B cell (primary cell): ENCODE measurements around the gene USP34. TPM values are rescaled to one million over a fixed set of nuclear protein-coding genes. Genes with fewer than 3 reads are reported as not detected.
A peak's percentile ranks its signal among the peaks of the same experiment; 100 is the strongest.

ENCODE experiments used
- ATAC-seq: fragments of 200-7000 bp; cut with Tn5 transposase; one replicate; pipeline ENCODE4 v1.10.0; 2021; ENCODE audit warnings: low read depth, mild to moderate bottlenecking, moderate number of reproducible peaks, moderate library complexity
- CTCF ChIA-PET: fragments of 350-600 bp; sonication (Branson Sonifier 250); formaldehyde crosslinking; loops from one replicate; lab custom pipeline; 2021; ENCODE audit warnings: antibody characterized with exemption, inconsistent platforms; lab: Charles Lee
- POLR2A ChIA-PET: fragments of 350-600 bp; sonication (Branson Sonifier 250); formaldehyde crosslinking; loops from one replicate; lab custom pipeline; 2021; ENCODE audit warnings: antibody characterized with exemption; lab: Charles Lee
- DNase-seq: peaks from one replicate; pipeline ENCODE4 v3.0.0; 2013
- H2AFZ ChIP-seq: 2 replicates; pipeline ENCODE4 v1.6.1; 2012; ENCODE audit warnings: mild to moderate bottlenecking, low read depth, low read length; ENCODE audit not compliant: insufficient read depth, poor library complexity, severe bottlenecking
- H3K27ac ChIP-seq, 2 donors: 1 replicate in 1 of 2; 2 replicates in 1 of 2; pipeline ENCODE4 v1.5.1; 2012 to 2013; ENCODE audit warnings: low read length in 2 of 2, mild to moderate bottlenecking in 2 of 2, moderate library complexity in 1 of 2
- H3K27me3 ChIP-seq, 4 experiments: fragments of 200-600 bp in 1 of 4; sonication (generic) in 1 of 4; replicated peaks in 1 of 4; 1 replicate in 2 of 4; 2 replicates in 2 of 4; pipeline versions ENCODE4 v1.6.1 to v1.7.0; 2013 to 2016; ENCODE audit warnings: low read length in 3 of 4, mild to moderate bottlenecking in 2 of 4, mixed read lengths in 1 of 4, moderate library complexity in 1 of 4; ENCODE audit not compliant: insufficient read depth in 4 of 4, control insufficient read depth in 3 of 4; ENCODE audit errors: control extremely low read depth in 1 of 4
- H3K36me3 ChIP-seq, 2 experiments: replicated peaks in 1 of 2; 1 replicate in 1 of 2; 2 replicates in 1 of 2; pipeline versions ENCODE4 v1.6.1 to v1.7.1; 2013; ENCODE audit warnings: low read length in 1 of 2; ENCODE audit not compliant: insufficient read depth in 2 of 2, control insufficient read depth in 1 of 2; ENCODE audit errors: control extremely low read depth in 1 of 2, extremely low read depth in 1 of 2
- H3K4me1 ChIP-seq, 2 donors: fragments of 200-600 bp in 1 of 2; sonication (generic) in 1 of 2; 1 replicate in 1 of 2; 2 replicates in 1 of 2; pipeline versions ENCODE4 v1.5.1 to v1.6.1; 2013 to 2017; ENCODE audit warnings: low read length in 2 of 2; ENCODE audit not compliant: control insufficient read depth in 2 of 2, insufficient read depth in 2 of 2
- H3K4me2 ChIP-seq: replicated peaks from 2 replicates; pipeline ENCODE3; 2012; ENCODE audit warnings: mild to moderate bottlenecking, low read depth, low read length; ENCODE audit not compliant: poor library complexity, severe bottlenecking
- H3K4me3 ChIP-seq, 5 experiments: fragments of 200-600 bp in 1 of 5; sonication (generic) in 1 of 5; 1 replicate in 3 of 5; 2 replicates in 2 of 5; pipeline versions ENCODE4 v1.5.1 to v1.7.0; 2011 to 2016; ENCODE audit warnings: low read length in 4 of 5, mild to moderate bottlenecking in 4 of 5, low read depth in 2 of 5, control low read depth in 1 of 5, moderate library complexity in 1 of 5; ENCODE audit not compliant: insufficient read depth in 1 of 5; ENCODE audit errors: control extremely low read depth in 1 of 5, extremely low read depth in 1 of 5
- H3K79me2 ChIP-seq: fragments of 200-600 bp; sonication (generic); one replicate; pipeline ENCODE4 v1.6.0; 2016; ENCODE audit warnings: low read length; ENCODE audit not compliant: control insufficient read depth, insufficient read depth
- H3K9ac ChIP-seq: fragments of 200-600 bp; sonication (generic); 2 replicates; pipeline ENCODE4 v1.6.1; 2017; ENCODE audit warnings: mild to moderate bottlenecking, low read length, moderate library complexity
- H3K9me3 ChIP-seq, 3 donors: one replicate each; pipeline versions ENCODE4 v1.6.1 to v1.7.1; 2013; ENCODE audit warnings: low read length in 2 of 3; ENCODE audit not compliant: control insufficient read depth in 2 of 3, insufficient read depth in 1 of 3; ENCODE audit errors: control extremely low read depth in 1 of 3
- H4K20me1 ChIP-seq: 2 replicates; pipeline ENCODE4 v1.6.0; 2012; ENCODE audit warnings: mild to moderate bottlenecking, low read length; ENCODE audit not compliant: insufficient read depth, control insufficient read depth, poor library complexity, severe bottlenecking
- H3K27ac Mint-ChIP-seq: one replicate; pipeline ENCODE4 v1.8.0; 2021; ENCODE audit warnings: mixed read lengths
- H3K27me3 Mint-ChIP-seq: one replicate; pipeline ENCODE4 v1.8.0; 2021; ENCODE audit warnings: mixed read lengths
- H3K4me1 Mint-ChIP-seq: one replicate; pipeline ENCODE4 v1.8.0; 2021; ENCODE audit warnings: mixed read lengths
- H3K4me3 Mint-ChIP-seq: one replicate; pipeline ENCODE4 v1.8.0; 2021; ENCODE audit warnings: mixed read lengths
- H3K9me3 Mint-ChIP-seq: one replicate; pipeline ENCODE4 v1.8.0; 2022; ENCODE audit warnings: mixed read lengths; ENCODE audit not compliant: insufficient read depth
- EZH2 ChIP-seq: IDR thresholded peaks from 2 replicates; pipeline ENCODE4 v1.6.1; 2012; ENCODE audit warnings: borderline replicate concordance, low read depth, mild to moderate bottlenecking, moderate library complexity, low read length; ENCODE audit not compliant: insufficient read depth, poor library complexity, severe bottlenecking
- WGBS: methylation state at CpG from one replicate; pipeline ENCODE4 v1.1.5; 2013; ENCODE audit warnings: missing lambda C conversion rate; ENCODE audit not compliant: insufficient coverage; 5-methylcytosine and 5-hydroxymethylcytosine counted together
- intact Hi-C: fragments of 100-400 bp; cut with micrococcal nuclease; formaldehyde crosslinking; loops from one replicate; pipeline ENCODE4 v1.10.0; 2022
- polyA plus RNA-seq: library from polyadenylated mRNA; depleted of rRNA; stranded (reverse); fragments of >200 nt; gene quantifications from 2 replicates; pipeline ENCODE4 v1.2.3, GENCODE V29; 2012
- total RNA-seq, 2 donors: library from RNA; stranded (reverse); fragments of 120-200 nt in 1 of 2; gene quantifications; 1 replicate in 1 of 2; 2 replicates in 1 of 2; pipeline versions ENCODE4 v1.2.3 to v1.2.4, GENCODE V29; 2013 to 2022
- TF ChIP-seq, protein P1 (sequence below): fragments of 200-600 bp; IDR thresholded peaks from one replicate; pipeline ENCODE4 v1.8.0; 2022; ENCODE audit warnings: antibody characterized with exemption, mild to moderate bottlenecking

USP34 gene
- total and polyA plus RNA-seq, 2 donors (not counting 1 experiment from before 2014, with no cell fraction given): 70.3 to 311 TPM

DNA sequence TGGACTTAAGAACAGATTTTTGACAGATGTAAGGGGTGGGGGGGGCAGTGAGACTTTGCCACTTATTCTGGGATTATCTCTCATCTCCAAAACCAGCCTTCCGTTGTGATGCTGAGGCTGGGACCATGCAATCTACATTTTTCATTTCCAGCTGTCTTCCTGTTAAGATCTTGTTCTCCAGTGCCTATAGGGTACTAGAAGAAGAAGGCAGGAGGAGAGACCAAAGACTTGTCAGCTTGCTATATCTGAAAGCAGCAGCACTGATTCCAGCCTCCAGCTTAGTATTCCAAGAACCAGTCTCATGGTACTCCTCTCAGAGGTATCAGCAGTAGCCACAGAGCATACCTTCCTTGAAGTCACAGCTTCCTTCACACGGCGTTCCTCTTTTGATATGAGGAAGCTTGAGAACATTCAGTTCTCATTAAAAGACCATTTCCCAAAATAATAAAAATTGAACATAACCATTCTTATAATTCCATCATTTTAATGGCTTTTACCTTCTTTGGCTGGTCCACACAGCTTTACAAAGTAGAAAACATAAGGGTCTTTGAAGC lies 49.8 kb downstream of the USP34 start:
- H3K27me3 Mint-ChIP-seq: no peaks in the 10 kb centered on the region
- Histone ChIP-seq H3K9me3 (no peaks in the 10 kb centered on the region), H3K36me3 (peaks cover 1 to 4% of the 10 kb centered on the region in 2 experiments), H3K4me2 (peak overlapping the region; percentile 39), H2AFZ (no peak overlapping the region), H3K27me3 (no peaks in the 10 kb centered on the region), H3K4me1 (peaks cover 55 to 65% of the 10 kb centered on the region in 2 donors), H3K27ac (peak overlapping the region; percentile 16 to 90), H3K4me3 (no peak overlapping the region), H3K9ac (no peak overlapping the region), H3K79me2 (peaks cover 88% of the 10 kb centered on the region), H4K20me1 (no peaks in the 10 kb centered on the region)
- DNase-seq (peak; percentile 57), ATAC-seq (no peak)
- H3K27ac Mint-ChIP-seq: peak overlapping the region; percentile 83
- H3K9me3 Mint-ChIP-seq: no peaks in the 10 kb centered on the region
- no CpG with 5 or more reads among the region's 3 CpGs for WGBS
- intact Hi-C loops: no loop called here
- peak overlapping the region; percentile 60 for H3K4me3 Mint-ChIP-seq
- no peak for TF ChIP-seq EZH2
- TF ChIP-seq, protein P1, sequence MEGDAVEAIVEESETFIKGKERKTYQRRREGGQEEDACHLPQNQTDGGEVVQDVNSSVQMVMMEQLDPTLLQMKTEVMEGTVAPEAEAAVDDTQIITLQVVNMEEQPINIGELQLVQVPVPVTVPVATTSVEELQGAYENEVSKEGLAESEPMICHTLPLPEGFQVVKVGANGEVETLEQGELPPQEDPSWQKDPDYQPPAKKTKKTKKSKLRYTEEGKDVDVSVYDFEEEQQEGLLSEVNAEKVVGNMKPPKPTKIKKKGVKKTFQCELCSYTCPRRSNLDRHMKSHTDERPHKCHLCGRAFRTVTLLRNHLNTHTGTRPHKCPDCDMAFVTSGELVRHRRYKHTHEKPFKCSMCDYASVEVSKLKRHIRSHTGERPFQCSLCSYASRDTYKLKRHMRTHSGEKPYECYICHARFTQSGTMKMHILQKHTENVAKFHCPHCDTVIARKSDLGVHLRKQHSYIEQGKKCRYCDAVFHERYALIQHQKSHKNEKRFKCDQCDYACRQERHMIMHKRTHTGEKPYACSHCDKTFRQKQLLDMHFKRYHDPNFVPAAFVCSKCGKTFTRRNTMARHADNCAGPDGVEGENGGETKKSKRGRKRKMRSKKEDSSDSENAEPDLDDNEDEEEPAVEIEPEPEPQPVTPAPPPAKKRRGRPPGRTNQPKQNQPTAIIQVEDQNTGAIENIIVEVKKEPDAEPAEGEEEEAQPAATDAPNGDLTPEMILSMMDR: no peak
- POLR2A ChIA-PET: no interaction called here
- H3K4me1 Mint-ChIP-seq: peaks cover 72% of the 10 kb centered on the region
- CTCF ChIA-PET: interaction anchor here (0.6 to 1.5 kb wide), 6 partner anchors 10 to 346 kb away, joined by 3 to 5 read pairs (median 3); no protein-coding TSS in a partner anchor

DNA sequence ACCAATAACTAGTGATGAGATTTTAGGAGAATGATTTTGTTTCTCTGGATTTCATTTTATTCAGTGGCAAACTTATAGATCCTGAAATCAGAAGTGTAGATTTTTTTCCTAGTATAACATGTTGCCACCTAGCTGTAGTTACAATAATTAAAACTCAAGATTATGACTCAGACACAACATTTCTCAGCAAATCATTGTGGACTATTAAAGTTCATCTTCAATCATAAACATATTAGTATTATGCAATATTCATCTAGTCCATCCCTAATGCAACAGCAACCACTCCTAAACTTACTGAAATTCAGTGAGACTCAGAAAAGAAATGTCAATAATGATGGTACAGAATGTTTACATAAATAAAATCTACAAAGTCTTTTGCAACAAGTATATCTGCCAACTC lies 51.3 kb downstream of the USP34 start:
- H3K4me3 ChIP-seq: no peak overlapping the region
- no peaks in the 10 kb centered on the region for H3K9me3 Mint-ChIP-seq
- peaks cover 40 to 50% of the 10 kb centered on the region in 2 donors for H3K4me1 ChIP-seq
- H3K9ac ChIP-seq: no peak overlapping the region
- H3K4me3 Mint-ChIP-seq: no peak overlapping the region
- no peaks in the 10 kb centered on the region for H3K27me3 Mint-ChIP-seq
- H3K4me2 ChIP-seq: no peak overlapping the region
- peaks cover 1 to 9% of the 10 kb centered on the region in 2 experiments for H3K36me3 ChIP-seq
- H3K9me3 ChIP-seq: no peaks in the 10 kb centered on the region
- no peak for DNase-seq
- TF ChIP-seq, protein P1: no peak
- TF ChIP-seq EZH2: no peak
- H2AFZ ChIP-seq: no peak overlapping the region
- POLR2A ChIA-PET: no interaction called here
- H3K27me3 ChIP-seq: no peaks in the 10 kb centered on the region
- peaks cover 8% of the 10 kb centered on the region for H4K20me1 ChIP-seq
- intact Hi-C loops: loop anchor here (2.0 kb wide), 1 partner anchor 15 kb away; no protein-coding TSS in a partner anchor
- no peak for ATAC-seq
- H3K27ac Mint-ChIP-seq: no peak overlapping the region
- CTCF ChIA-PET: interaction anchor here (0.9 kb wide), 1 partner anchor 239 kb away, joined by 3 read pairs; no protein-coding TSS in a partner anchor
- H3K79me2 ChIP-seq: peaks cover 88% of the 10 kb centered on the region
- peaks cover 63% of the 10 kb centered on the region for H3K4me1 Mint-ChIP-seq
- peak overlapping the region in 1 of 2 donors; percentile 10 for H3K27ac ChIP-seq
